HCT116 (cell line): ENCODE results near the gene ARID5B. TPM values are rescaled to one million over a fixed set of nuclear protein-coding genes. Genes with fewer than 3 reads are reported as not detected.

ENCODE experiments used
- ATAC-seq: fragments of 200-7000 bp; cut with Tn5 transposase; 2 replicates; pipeline ENCODE4 v1.9.1; 2020; ENCODE audit warnings: mild to moderate bottlenecking, moderate library complexity
- BruUV-seq: library from RNA; stranded (reverse); fragments of 400-500 nt; replicated peaks from 2 replicates; lab custom pipeline; 2021; lab: Mats Ljungman, UMichigan
- CTCF ChIA-PET: fragments of 300-600 bp; sonication (Branson Sonifier 250); formaldehyde crosslinking; loops from one replicate; lab custom pipeline; 2021; ENCODE audit warnings: antibody characterized with exemption; lab: Charles Lee
- POLR2A ChIA-PET: fragments of 300-600, 350-600 bp; sonication (Branson Sonifier 250); formaldehyde crosslinking; loops from one replicate; lab custom pipeline; 2021; ENCODE audit warnings: antibody characterized with exemption; lab: Charles Lee
- RAD21 ChIA-PET, 2 experiments: fragments of 300-600 bp; sonication (Branson Sonifier 250); formaldehyde crosslinking; loops; one replicate each; lab custom pipeline; 2023; ENCODE audit warnings: low total read pairs in 2 of 2; ENCODE audit not compliant: uncharacterized antibody in 2 of 2, unreplicated experiment in 2 of 2, low non-redundant PET in 1 of 2; lab: Charles Lee
- DNase-seq: peaks from one replicate; pipeline ENCODE4 v3.0.0-alpha.2; 2010; ENCODE audit warnings: low read depth, low spot score
- H2AFZ ChIP-seq: fragments of 200-600 bp; shearing (Covaris generic), sonication (generic); 2 replicates; pipeline ENCODE4 v1.6.1; 2017; ENCODE audit warnings: low read depth, mixed run types, mixed read lengths, antibody characterized with exemption, low read length; ENCODE audit not compliant: poor library complexity, severe bottlenecking
- H3K27ac ChIP-seq: 2 replicates; pipeline ENCODE4 v1.5.1; 2012; ENCODE audit warnings: low read depth, low read length
- H3K27me3 ChIP-seq: fragments of 200-600 bp; sonication (generic); 2 replicates; pipeline ENCODE4 v1.6.1; 2016; ENCODE audit warnings: mixed run types, low read length, mixed read lengths; ENCODE audit not compliant: insufficient read depth
- H3K36me3 ChIP-seq, 2 experiments: fragments of 200-500 bp in 1 of 2; fragments of 200-600 bp in 1 of 2; sonication (Bioruptor generic) in 1 of 2; sonication (generic) in 1 of 2; 2 replicates each; pipeline versions ENCODE4 v1.5.1 to v1.6.1; 2014 to 2016; ENCODE audit warnings: low read length in 2 of 2, inconsistent platforms in 1 of 2, mixed read lengths in 1 of 2, mixed run types in 1 of 2; ENCODE audit not compliant: insufficient read depth in 2 of 2, control insufficient read depth in 1 of 2
- H3K4me1 ChIP-seq, 2 experiments: fragments of 200-600 bp in 1 of 2; sonication (generic) in 1 of 2; 2 replicates each; pipeline versions ENCODE4 v1.5.1 to v1.6.1; 2012 to 2017; ENCODE audit warnings: low read length in 2 of 2, inconsistent platforms in 1 of 2, mild to moderate bottlenecking in 1 of 2, mixed read lengths in 1 of 2, mixed run types in 1 of 2, moderate library complexity in 1 of 2; ENCODE audit not compliant: insufficient read depth in 2 of 2, control insufficient read depth in 1 of 2
- H3K4me2 ChIP-seq: fragments of 200-600 bp; sonication (generic); 2 replicates; pipeline ENCODE4 v1.6.1; 2017; ENCODE audit warnings: mixed run types, low read length, mixed read lengths
- H3K4me3 ChIP-seq, 2 experiments: fragments of 200-600 bp in 1 of 2; sonication (generic) in 1 of 2; replicated peaks in 1 of 2; 2 replicates each; pipeline ENCODE4 v1.5.1; 2011 to 2016; ENCODE audit warnings: low read length in 2 of 2, control low read depth in 1 of 2, low read depth in 1 of 2, mild to moderate bottlenecking in 1 of 2, mixed read lengths in 1 of 2, mixed run types in 1 of 2
- H3K79me2 ChIP-seq: fragments of 200-600 bp; sonication (generic); 2 replicates; pipeline ENCODE4 v1.6.1; 2017; ENCODE audit warnings: mild to moderate bottlenecking, mixed run types, low read length, moderate library complexity, mixed read lengths; ENCODE audit not compliant: insufficient read depth
- H3K9ac ChIP-seq: fragments of 200-600 bp; sonication (generic); 2 replicates; pipeline ENCODE4 v1.6.1; 2016; ENCODE audit warnings: low read length, mixed read lengths
- H3K9me2 ChIP-seq: fragments of 200-600 bp; sonication (generic), shearing (Covaris generic); 2 replicates; pipeline ENCODE4 v1.6.1; 2017; ENCODE audit warnings: mixed run types, mild to moderate bottlenecking, moderate library complexity; ENCODE audit not compliant: insufficient read depth
- H3K9me3 ChIP-seq, 2 experiments: fragments of 200-500 bp in 1 of 2; fragments of 200-600 bp in 1 of 2; sonication (Bioruptor generic) in 1 of 2; sonication (generic) in 1 of 2; 2 replicates each; pipeline ENCODE4 v1.6.1; 2014 to 2017; ENCODE audit warnings: low read length in 2 of 2, mixed read lengths in 2 of 2, inconsistent platforms in 1 of 2, low read depth in 1 of 2, mild to moderate bottlenecking in 1 of 2, mixed run types in 1 of 2, moderate library complexity in 1 of 2; ENCODE audit not compliant: control insufficient read depth in 1 of 2, insufficient read depth in 1 of 2
- H4K20me1 ChIP-seq: fragments of 200-600 bp; sonication (generic), shearing (Covaris generic); 2 replicates; pipeline ENCODE4 v1.6.1; 2017; ENCODE audit warnings: mixed run types, mild to moderate bottlenecking, moderate library complexity; ENCODE audit not compliant: insufficient read depth
- EGR1 ChIP-seq: IDR thresholded peaks from 2 replicates; pipeline ENCODE4 v1.6.1; 2012; ENCODE audit warnings: low read depth
- ELF1 ChIP-seq: IDR thresholded peaks from 2 replicates; pipeline ENCODE4 v1.6.1; 2012; ENCODE audit warnings: low read depth, borderline replicate concordance
- EZH2 ChIP-seq: fragments of 200-600 bp; sonication (generic); IDR thresholded peaks from 2 replicates; pipeline ENCODE4 v1.6.1; 2017; ENCODE audit warnings: antibody characterized with exemption, mixed run types
- EZH2phosphoT487 ChIP-seq: fragments of 200-600 bp; IDR thresholded peaks from 2 replicates; pipeline ENCODE4 v1.6.1; 2018; ENCODE audit warnings: antibody characterized with exemption, borderline replicate concordance
- POLR2A ChIP-seq: IDR thresholded peaks from 2 replicates; pipeline ENCODE4 v1.7.0; 2011; ENCODE audit warnings: borderline replicate concordance; ENCODE audit not compliant: insufficient read depth, insufficient read length; ENCODE audit errors: extremely low read depth
- POLR2AphosphoS5 ChIP-seq: IDR thresholded peaks from 2 replicates; pipeline ENCODE4 v1.6.1; 2011; ENCODE audit warnings: mild to moderate bottlenecking, low read depth, low read length, moderate library complexity
- SP1 ChIP-seq: IDR thresholded peaks from 2 replicates; pipeline ENCODE4 v1.6.1; 2012; ENCODE audit warnings: low read depth
- YY1 ChIP-seq: IDR thresholded peaks from 2 replicates; pipeline ENCODE4 v1.6.1; 2011; ENCODE audit warnings: low read length, low read depth, moderate library complexity, mild to moderate bottlenecking; ENCODE audit not compliant: insufficient replicate concordance; ENCODE audit errors: extremely low read depth
- ZBTB33 ChIP-seq: IDR thresholded peaks from 2 replicates; pipeline ENCODE4 v1.6.1; 2011; ENCODE audit warnings: mild to moderate bottlenecking, low read length, moderate library complexity; ENCODE audit not compliant: insufficient replicate concordance; ENCODE audit errors: extremely low read depth
- ZNF274 ChIP-seq: fragments of 200-500 bp; sonication (Bioruptor generic); IDR thresholded peaks from 2 replicates; pipeline ENCODE4 v1.6.1; 2014; ENCODE audit warnings: mild to moderate bottlenecking, low read depth, low read length, inconsistent platforms
- intact Hi-C: fragments of 100-400 bp; cut with micrococcal nuclease; formaldehyde crosslinking; loops from 2 replicates; pipeline ENCODE4 v1.10.0; 2022
- total RNA-seq: library from RNA; stranded (reverse); gene quantifications from one replicate; pipeline ENCODE4 v1.2.1, GENCODE V29; 2021; ENCODE audit not compliant: unreplicated experiment
- TF ChIP-seq, protein P1 (sequence below): IDR thresholded peaks from 2 replicates; pipeline ENCODE4 v1.6.1; 2012
- TF ChIP-seq, protein P2 (sequence below), 3 experiments: fragments of 200-600 bp in 1 of 3; sonication (generic) in 1 of 3; IDR thresholded peaks in 2 of 3; conservative IDR thresholded peaks in 1 of 3; 2 replicates each; pipeline ENCODE4 v1.5.1; 2012 to 2017; ENCODE audit warnings: low read depth in 2 of 3, low read length in 2 of 3, antibody characterized with exemption in 1 of 3, borderline replicate concordance in 1 of 3, control low read depth in 1 of 3, mild to moderate bottlenecking in 1 of 3, mixed read lengths in 1 of 3, mixed run types in 1 of 3, moderate library complexity in 1 of 3; ENCODE audit not compliant: insufficient read depth in 1 of 3
- TF ChIP-seq, protein P3 (sequence below): IDR thresholded peaks from 2 replicates; pipeline ENCODE4 v1.6.1; 2012

The ARID5B gene
- total RNA-seq, 1 experiment from 2014 or later: 4.7 TPM

- DNase-seq (no peak), ATAC-seq (no peak)
- H4K20me1 ChIP-seq: no peaks in the 10 kb centered on the region
- no peaks in the 10 kb centered on the region for H3K9me2 ChIP-seq
- no peaks in the 10 kb centered on the region for H3K4me1 ChIP-seq
- no TSS peak for BruUV-seq
- ChIA-PET POLR2A (no interaction called here), RAD21 (no interaction called here), CTCF (no interaction called here)
- no peak overlapping the region for H2AFZ ChIP-seq
- H3K4me2 ChIP-seq: no peak overlapping the region
- no peaks in the 10 kb centered on the region for H3K36me3 ChIP-seq
- TF ChIP-seq ELF1: no peak
- no peak for TF ChIP-seq ZBTB33
- TF ChIP-seq, protein P1, sequence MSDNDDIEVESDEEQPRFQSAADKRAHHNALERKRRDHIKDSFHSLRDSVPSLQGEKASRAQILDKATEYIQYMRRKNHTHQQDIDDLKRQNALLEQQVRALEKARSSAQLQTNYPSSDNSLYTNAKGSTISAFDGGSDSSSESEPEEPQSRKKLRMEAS: no peak
- TF ChIP-seq POLR2AphosphoS5: no peak
- no peak for TF ChIP-seq EZH2phosphoT487
- TF ChIP-seq EZH2: no peak
- no peak for TF ChIP-seq SP1
- TF ChIP-seq, protein P2, sequence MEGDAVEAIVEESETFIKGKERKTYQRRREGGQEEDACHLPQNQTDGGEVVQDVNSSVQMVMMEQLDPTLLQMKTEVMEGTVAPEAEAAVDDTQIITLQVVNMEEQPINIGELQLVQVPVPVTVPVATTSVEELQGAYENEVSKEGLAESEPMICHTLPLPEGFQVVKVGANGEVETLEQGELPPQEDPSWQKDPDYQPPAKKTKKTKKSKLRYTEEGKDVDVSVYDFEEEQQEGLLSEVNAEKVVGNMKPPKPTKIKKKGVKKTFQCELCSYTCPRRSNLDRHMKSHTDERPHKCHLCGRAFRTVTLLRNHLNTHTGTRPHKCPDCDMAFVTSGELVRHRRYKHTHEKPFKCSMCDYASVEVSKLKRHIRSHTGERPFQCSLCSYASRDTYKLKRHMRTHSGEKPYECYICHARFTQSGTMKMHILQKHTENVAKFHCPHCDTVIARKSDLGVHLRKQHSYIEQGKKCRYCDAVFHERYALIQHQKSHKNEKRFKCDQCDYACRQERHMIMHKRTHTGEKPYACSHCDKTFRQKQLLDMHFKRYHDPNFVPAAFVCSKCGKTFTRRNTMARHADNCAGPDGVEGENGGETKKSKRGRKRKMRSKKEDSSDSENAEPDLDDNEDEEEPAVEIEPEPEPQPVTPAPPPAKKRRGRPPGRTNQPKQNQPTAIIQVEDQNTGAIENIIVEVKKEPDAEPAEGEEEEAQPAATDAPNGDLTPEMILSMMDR (IDR thresholded peaks at IDR 0.05 in 2 of 3, conservative IDR thresholded peaks at IDR 0.05 in 1 of 3; ENCODE audit: borderline replicate concordance in 1 of 3, insufficient read depth in 1 of 3, low read depth in 2 of 3, low read length in 2 of 3): no peak
- no peak for TF ChIP-seq EGR1
- no peak for TF ChIP-seq POLR2A
- TF ChIP-seq, protein P3, sequence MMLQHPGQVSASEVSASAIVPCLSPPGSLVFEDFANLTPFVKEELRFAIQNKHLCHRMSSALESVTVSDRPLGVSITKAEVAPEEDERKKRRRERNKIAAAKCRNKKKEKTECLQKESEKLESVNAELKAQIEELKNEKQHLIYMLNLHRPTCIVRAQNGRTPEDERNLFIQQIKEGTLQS: no peak
- no peak for TF ChIP-seq YY1
- TF ChIP-seq ZNF274: no peak
- no peaks in the 10 kb centered on the region for H3K79me2 ChIP-seq
- intact Hi-C loops: no loop called here
- no peak overlapping the region for H3K27ac ChIP-seq
- no peak overlapping the region for H3K9ac ChIP-seq
- H3K4me3 ChIP-seq: no peak overlapping the region
- H3K27me3 ChIP-seq: no peaks in the 10 kb centered on the region
- H3K9me3 ChIP-seq: no peaks in the 10 kb centered on the region
These were observed 98.6 kb downstream of the ARID5B start for GRCh38 chr10:62000037-62000603.
